Measurements from ENCODE around the gene CISH. TPM values are rescaled to one million over a fixed set of nuclear protein-coding genes. Genes with fewer than 3 reads are reported as not detected.

Gene CISH
- total RNA-seq, 1 donor from 2014 or later = 4.7 TPM

Other genes with a start within 250 kb of the CISH start
- gene CACNA2D2, start 108.1 kb downstream of the CISH start, total RNA-seq = 1.0 TPM
- gene C3orf18, start 44.0 kb downstream of the CISH start, total RNA-seq = 11.5 TPM
- 7.8 TPM for gene HEMK1, start 42.3 kb downstream of the CISH start, total RNA-seq
- 20.9 TPM for gene MAPKAPK3, start 5.4 kb upstream of the CISH start, total RNA-seq
- gene DOCK3, start 63.2 kb upstream of the CISH start, total RNA-seq = 0.52 TPM